Esophagus (tissue), 2 donors: ENCODE results near the gene FIGN. TPM values are rescaled to one million over a fixed set of nuclear protein-coding genes. Genes with fewer than 3 reads are reported as not detected.
A peak's percentile ranks its signal among the peaks of the same experiment; 100 is the strongest.

Experiments
- H3K27ac ChIP-seq, 2 donors: one replicate each; pipeline ENCODE4 v1.5.1; 2013; ENCODE audit warnings: low read depth in 2 of 2, mild to moderate bottlenecking in 2 of 2, inconsistent platforms in 1 of 2, low read length in 1 of 2, moderate library complexity in 1 of 2
- H3K27me3 ChIP-seq, 2 donors: one replicate each; pipeline ENCODE4 v1.6.1; 2013; ENCODE audit warnings: low read length in 2 of 2, control low read depth in 1 of 2, mild to moderate bottlenecking in 1 of 2; ENCODE audit not compliant: insufficient read depth in 2 of 2, control insufficient read depth in 1 of 2
- H3K36me3 ChIP-seq, 2 donors: one replicate each; pipeline ENCODE4 v1.6.1; 2013; ENCODE audit warnings: low read length in 1 of 2; ENCODE audit not compliant: control insufficient read depth in 2 of 2, insufficient read depth in 2 of 2
- H3K4me1 ChIP-seq, 2 donors: one replicate each; pipeline ENCODE4 v1.6.1; 2013; ENCODE audit warnings: low read length in 1 of 2; ENCODE audit not compliant: control insufficient read depth in 2 of 2, insufficient read depth in 2 of 2
- H3K4me3 ChIP-seq, 2 donors: one replicate each; pipeline ENCODE4 v1.5.1; 2013; ENCODE audit warnings: low read length in 2 of 2, mild to moderate bottlenecking in 2 of 2, low read depth in 1 of 2, moderate library complexity in 1 of 2
- H3K9me3 ChIP-seq, 2 donors: one replicate each; pipeline ENCODE4 v1.6.1; 2013; ENCODE audit warnings: mild to moderate bottlenecking in 2 of 2, low read depth in 1 of 2, low read length in 1 of 2, moderate library complexity in 1 of 2; ENCODE audit not compliant: control insufficient read depth in 2 of 2, insufficient read depth in 1 of 2
- WGBS, 2 donors: extraction: QIAGEN DNeasy Blood & Tissue Kit; methylation state at CpG; one replicate each; pipeline ENCODE4 v1.1.7; 2013; 5-methylcytosine and 5-hydroxymethylcytosine counted together
- polyA plus RNA-seq, 2 donors: library from polyadenylated mRNA; stranded (reverse); fragments of 200-250 nt; gene quantifications; one replicate each; pipeline ENCODE4 v1.2.3, GENCODE V29; 2013
- donor health status: healthy with polysubstance abuse.
- donor health status: Bipolar disorder and iron deficiency.

Gene FIGN
- polyA plus RNA-seq, result under 1 TPM; 0.21 to 0.49 TPM

GRCh38 chr2:163735685-163736432, at the start of gene FIGN:
FIGN (minus strand) TSS chr2:163736008; CDS start chr2:163734927, 1,081 bp downstream.
- H3K9me3 ChIP-seq, result no peaks in the 10 kb centered on the region
- WGBS, 2 donors, result 2 to 3% methylated on average over 34 to 54 of the region's 54 CpGs
- no peaks in the 10 kb centered on the region for H3K27me3 ChIP-seq
- peak within 1 kb of the TSS; percentile 70 to 77 for H3K27ac ChIP-seq
- H3K4me3 ChIP-seq, result peak within 1 kb of the TSS; percentile 58 to 80
- H3K36me3 ChIP-seq, result no peaks in the 10 kb centered on the region
- H3K4me1 ChIP-seq, result peaks cover 0 to 2% of the 10 kb centered on the region in 2 donors

GRCh38 chr2:163785162-163785561, 49.4 kb upstream of the FIGN start:
- Histone ChIP-seq H3K9me3 (no peaks in the 10 kb centered on the region), H3K36me3 (no peaks in the 10 kb centered on the region), H3K4me1 (no peaks in the 10 kb centered on the region), H3K27me3 (no peaks in the 10 kb centered on the region), H3K4me3 (no peak overlapping the region), H3K27ac (no peak overlapping the region)
- WGBS, 2 donors, result 88 to 92% methylated on average over 3 of the region's 3 CpGs

- no peaks in the 10 kb centered on the region for H3K9me3 ChIP-seq
- WGBS, 2 donors, result 35% methylated on average over 6 of the region's 6 CpGs
These were observed 44.3 kb upstream of the FIGN start for GRCh38 chr2:163779970-163780597.

GRCh38 chr2:163778045-163778781, 42.4 kb upstream of the FIGN start:
- no peaks in the 10 kb centered on the region for H3K36me3 ChIP-seq
- H3K4me1 ChIP-seq, result peaks cover 0 to 2% of the 10 kb centered on the region in 2 donors
- no peak overlapping the region for H3K4me3 ChIP-seq
- H3K27ac ChIP-seq, result peak overlapping the region in 1 of 2 donors; percentile 22
- H3K27me3 ChIP-seq, result no peaks in the 10 kb centered on the region
- H3K9me3 ChIP-seq, result no peaks in the 10 kb centered on the region
- 54 to 65% methylated on average over 5 of the region's 5 CpGs for WGBS, 2 donors

More at GRCh38 chr2:163779970-163780597, 44.3 kb upstream of the FIGN start:
- no peaks in the 10 kb centered on the region for H3K27me3 ChIP-seq
- no peaks in the 10 kb centered on the region for H3K36me3 ChIP-seq
- H3K27ac ChIP-seq, result no peak overlapping the region
- no peak overlapping the region for H3K4me3 ChIP-seq
- H3K4me1 ChIP-seq, result peaks cover 0 to 2% of the 10 kb centered on the region in 2 donors

GRCh38 chr2:163775304-163775703, 39.5 kb upstream of the FIGN start:
- peaks cover 0 to 2% of the 10 kb centered on the region in 2 donors for H3K4me1 ChIP-seq
- no peak overlapping the region for H3K4me3 ChIP-seq
- no peak overlapping the region for H3K27ac ChIP-seq
- no peaks in the 10 kb centered on the region for H3K36me3 ChIP-seq
- 46 to 49% methylated on average over 1 of the region's 1 CpG for WGBS, 2 donors
- H3K27me3 ChIP-seq, result no peaks in the 10 kb centered on the region
- H3K9me3 ChIP-seq, result no peaks in the 10 kb centered on the region

GRCh38 chr2:163774862-163775261, 39.1 kb upstream of the FIGN start:
- Histone ChIP-seq H3K4me3 (no peak overlapping the region), H3K9me3 (no peaks in the 10 kb centered on the region), H3K27ac (no peak overlapping the region), H3K27me3 (no peaks in the 10 kb centered on the region), H3K36me3 (no peaks in the 10 kb centered on the region), H3K4me1 (peaks cover 0 to 2% of the 10 kb centered on the region in 2 donors)
- 36 to 48% methylated on average over 2 of the region's 2 CpGs for WGBS, 2 donors

- peaks cover 0 to 2% of the 10 kb centered on the region in 2 donors for H3K4me1 ChIP-seq
- no peak overlapping the region for H3K4me3 ChIP-seq
- WGBS, 2 donors, result 64 to 86% methylated on average over 3 of the region's 3 CpGs
- H3K27ac ChIP-seq, result no peak overlapping the region
- H3K27me3 ChIP-seq, result no peaks in the 10 kb centered on the region
- H3K36me3 ChIP-seq, result no peaks in the 10 kb centered on the region
- no peaks in the 10 kb centered on the region for H3K9me3 ChIP-seq
These were observed 37.5 kb upstream of the FIGN start for GRCh38 chr2:163773276-163773675.

- Histone ChIP-seq H3K9me3 (no peaks in the 10 kb centered on the region), H3K36me3 (no peaks in the 10 kb centered on the region), H3K27ac (no peak overlapping the region), H3K27me3 (no peaks in the 10 kb centered on the region), H3K4me1 (no peaks in the 10 kb centered on the region), H3K4me3 (no peak overlapping the region)
- WGBS, 2 donors, result 86 to 87% methylated on average over 4 of the region's 4 CpGs
These were observed 35.8 kb upstream of the FIGN start for GRCh38 chr2:163771596-163771995.

- H3K9me3 ChIP-seq, result no peaks in the 10 kb centered on the region
- H3K27ac ChIP-seq, result no peak overlapping the region
- 78 to 81% methylated on average over 7 of the region's 7 CpGs for WGBS, 2 donors
- no peaks in the 10 kb centered on the region for H3K36me3 ChIP-seq
- no peaks in the 10 kb centered on the region for H3K4me1 ChIP-seq
- H3K4me3 ChIP-seq, result no peak overlapping the region
- H3K27me3 ChIP-seq, result no peaks in the 10 kb centered on the region
These were observed 33.3 kb upstream of the FIGN start for GRCh38 chr2:163768881-163769695.
